Keratinocyte (primary cell): ENCODE data around the gene WNK2. TPM values are rescaled to one million over a fixed set of nuclear protein-coding genes. Genes with fewer than 3 reads are reported as not detected.

Experiments
- DNase-seq: peaks from one replicate; pipeline ENCODE4 v3.0.0-alpha.2; 2011; ENCODE audit warnings: low read depth, missing footprints, low spot score
- FAIRE-seq: peaks from 2 replicates; lab custom pipeline; 2011; peaks lifted over from hg19 to GRCh38; lab: Jason Lieb, UNC
- H2AFZ ChIP-seq: 2 replicates; pipeline ENCODE4 v1.6.0; 2012; ENCODE audit warnings: low read length, control low read depth, inconsistent platforms; ENCODE audit not compliant: control insufficient read depth
- H3K27ac ChIP-seq: 2 replicates; pipeline ENCODE4 v1.5.1; 2011; ENCODE audit warnings: low read length; ENCODE audit not compliant: control insufficient read depth, insufficient read depth
- H3K27me3 ChIP-seq: 3 replicates; pipeline ENCODE4 v1.6.0; 2011; ENCODE audit warnings: low read length; ENCODE audit not compliant: control insufficient read depth, insufficient read depth; ENCODE audit errors: extremely low read depth
- H3K36me3 ChIP-seq, 2 experiments: 2 replicates in 1 of 2; 3 replicates in 1 of 2; pipeline ENCODE4 v1.5.1; 2011; ENCODE audit warnings: low read length in 2 of 2, mild to moderate bottlenecking in 1 of 2; ENCODE audit not compliant: control insufficient read depth in 2 of 2, insufficient read depth in 2 of 2; ENCODE audit errors: extremely low read depth in 1 of 2
- H3K4me1 ChIP-seq: 3 replicates; pipeline ENCODE4 v1.5.1; 2011; ENCODE audit warnings: low read length; ENCODE audit not compliant: control insufficient read depth, insufficient read depth; ENCODE audit errors: extremely low read depth
- H3K4me2 ChIP-seq: 3 replicates; pipeline ENCODE4 v1.6.0; 2011; ENCODE audit warnings: low read depth, low read length; ENCODE audit not compliant: control insufficient read depth, insufficient read depth; ENCODE audit errors: extremely low read depth
- H3K4me3 ChIP-seq, 3 experiments: fragments of 200-600 bp in 1 of 3; sonication (generic) in 1 of 3; 2 replicates in 2 of 3; 3 replicates in 1 of 3; pipeline ENCODE4 v1.5.1; 2011 to 2016; ENCODE audit warnings: low read length in 3 of 3, mild to moderate bottlenecking in 3 of 3, control low read depth in 2 of 3, inconsistent platforms in 1 of 3, low read depth in 1 of 3, mixed read lengths in 1 of 3, mixed run types in 1 of 3, moderate library complexity in 1 of 3; ENCODE audit not compliant: control insufficient read depth in 2 of 3, insufficient read depth in 2 of 3; ENCODE audit errors: extremely low read depth in 1 of 3
- H3K79me2 ChIP-seq: 2 replicates; pipeline ENCODE4 v1.6.0; 2012; ENCODE audit warnings: low read length; ENCODE audit not compliant: control insufficient read depth, insufficient read depth
- H3K9ac ChIP-seq: 3 replicates; pipeline ENCODE4 v1.6.0; 2011; ENCODE audit warnings: low read length; ENCODE audit not compliant: control insufficient read depth, insufficient read depth; ENCODE audit errors: extremely low read depth
- H3K9me1 ChIP-seq: 3 replicates; pipeline ENCODE4 v1.6.0; 2011; ENCODE audit warnings: low read length; ENCODE audit not compliant: control insufficient read depth, insufficient read depth; ENCODE audit errors: extremely low read depth
- H3K9me3 ChIP-seq: 2 replicates; pipeline ENCODE4 v1.5.1; 2012; ENCODE audit warnings: low read depth, low read length; ENCODE audit not compliant: control insufficient read depth
- H4K20me1 ChIP-seq: 3 replicates; pipeline ENCODE4 v1.6.0; 2011; ENCODE audit warnings: low read length; ENCODE audit not compliant: control insufficient read depth, insufficient read depth; ENCODE audit errors: extremely low read depth
- CTCF ChIP-seq, 3 experiments: IDR thresholded peaks in 1 of 3; conservative IDR thresholded peaks in 1 of 3; optimal IDR thresholded peaks in 1 of 3; 2 replicates in 2 of 3; 3 replicates in 1 of 3; pipeline versions ENCODE3 to v1.5.1; 2011; ENCODE audit warnings: low read length in 3 of 3, mild to moderate bottlenecking in 3 of 3, moderate library complexity in 2 of 3, control low read depth in 1 of 3, inconsistent platforms in 1 of 3; ENCODE audit not compliant: insufficient read depth in 2 of 3; ENCODE audit errors: extremely low read depth in 1 of 3
- dilution Hi-C: fragments of 300-500 bp; cut with MboI; formaldehyde crosslinking; loops from one replicate; pipeline ENCODE4 v1.7.0; 2020; ENCODE audit warnings: low sequenced_read_pairs; ENCODE audit not compliant: extremely low pct_ligation_motif_present
- polyA plus RNA-seq, 5 experiments: library from polyadenylated mRNA; depleted of rRNA in 3 of 5; stranded (reverse) in 3 of 5; stranded (forward) in 1 of 5; unstranded in 1 of 5; fragments of >200 nt; gene quantifications; 1 replicate in 1 of 5; 2 replicates in 3 of 5; 3 replicates in 1 of 5; pipeline versions ENCODE4 v1.2.1 to v1.2.3, GENCODE V29; 2011 to 2012; ENCODE audit warnings: missing spikeins in 2 of 5, low read depth in 1 of 5, low replicate concordance in 1 of 5

The WNK2 gene
- polyA plus RNA-seq, 1 donor (not counting 4 experiments of a cell fraction or from before 2014, with no cell fraction given), result not detected

GRCh38 chr9:93369686-93370085, 185.7 kb downstream of the WNK2 start:
- Histone ChIP-seq H3K4me2 (no peak overlapping the region), H3K79me2 (no peaks in the 10 kb centered on the region), H4K20me1 (no peaks in the 10 kb centered on the region), H3K4me3 (no peak overlapping the region), H3K4me1 (no peaks in the 10 kb centered on the region), H3K9me1 (no peaks in the 10 kb centered on the region), H2AFZ (no peak overlapping the region), H3K27ac (no peak overlapping the region), H3K36me3 (no peaks in the 10 kb centered on the region), H3K9ac (no peak overlapping the region), H3K27me3 (peaks cover 3% of the 10 kb centered on the region), H3K9me3 (no peaks in the 10 kb centered on the region)
- no peak for TF ChIP-seq CTCF (optimal IDR thresholded peaks at IDR 0.05 in 1 of 3, IDR thresholded peaks at IDR 0.05 in 1 of 3, conservative IDR thresholded peaks at IDR 0.05 in 1 of 3; ENCODE audit: extremely low read depth in 1 of 3, insufficient read depth in 2 of 3, low read length in 3 of 3)
- dilution Hi-C loops, result no loop called here
- FAIRE-seq (no peak), DNase-seq (no peak)

Other genes starting within 250 kb of the WNK2 start
- gene FGD3, start 236.6 kb upstream of the WNK2 start, polyA plus RNA-seq, result 0.21 to 0.61 TPM (median 0.22 TPM) in 3 replicates
- gene SUSD3, start 125.4 kb upstream of the WNK2 start, polyA plus RNA-seq, result 0.20 to 0.37 TPM in 2 of 3 replicates, not detected in the other
- gene CARD19, start 87.9 kb upstream of the WNK2 start, polyA plus RNA-seq, result 30.8 to 67.4 TPM (median 36.7 TPM) in 3 replicates
- 7.4 to 16.5 TPM (median 7.7 TPM) in 3 replicates for gene NINJ1, start 49.9 kb upstream of the WNK2 start, polyA plus RNA-seq